ENCODE data around the gene GATAD2B. TPM values are rescaled to one million over a fixed set of nuclear protein-coding genes. Genes with fewer than 3 reads are reported as not detected.

Gene GATAD2B
- polyA plus RNA-seq, 3 donors: 1.1 to 11.0 (median 2.0) TPM

DNA sequence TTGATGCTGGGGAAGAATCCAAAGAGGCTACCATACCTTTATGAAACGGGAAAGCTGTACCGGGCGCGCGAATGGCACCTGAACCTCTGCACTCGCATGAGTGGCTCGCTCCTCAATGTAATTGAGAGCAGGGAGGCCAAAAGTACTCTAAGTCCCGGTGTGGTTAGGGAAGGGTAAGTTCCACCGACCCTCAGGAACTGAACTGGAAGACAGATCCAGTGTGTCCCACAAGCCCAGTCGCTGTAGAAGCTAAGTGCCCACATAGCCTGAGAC, 1.0 kb downstream of the GATAD2B start:
- Mint-ChIP-seq H3K4me1 (peaks cover 40% of the 10 kb centered on the region), H3K36me3 (peaks cover 14 to 26% of the 10 kb centered on the region in 2 donors), H3K9me3 (no peaks in the 10 kb centered on the region), H3K27ac (peak overlapping the region; percentile 72 to 91 (median 87)), H3K27me3 (ENCODE audit: low read depth in 3 of 3) (peaks cover 0 to 3% (median 0%) of the 10 kb centered on the region in 3 donors), H3K4me3 (peak overlapping the region; percentile 92 to 95)
- Histone ChIP-seq H3K27me3 (ENCODE audit: control insufficient read depth in 2 of 2, insufficient read depth in 2 of 2, low read length in 2 of 2) (no peaks in the 10 kb centered on the region), H4K20me1 (ENCODE audit: insufficient read depth, low read length) (peaks cover 45% of the 10 kb centered on the region), H3K27ac (ENCODE audit: low read depth in 1 of 2, low read length in 2 of 2) (peak overlapping the region; percentile 22 to 74), H3K4me3 (replicated peaks in 1 of 3; ENCODE audit: low read depth in 2 of 3, low read length in 3 of 3) (peak overlapping the region; percentile 74 to 83 (median 80)), H3K9me3 (replicated peaks in 1 of 2; ENCODE audit: control insufficient read depth in 1 of 2, insufficient read depth in 1 of 2, low read length in 2 of 2) (no peaks in the 10 kb centered on the region), H3K79me2 (ENCODE audit: insufficient read depth, low read length) (peaks cover 59% of the 10 kb centered on the region), H3K9ac (ENCODE audit: insufficient read depth, low read length, poor library complexity, severe bottlenecking) (peak overlapping the region; percentile 65), H3K4me1 (ENCODE audit: control insufficient read depth in 1 of 2, insufficient read depth in 2 of 2, low read length in 2 of 2) (peaks cover 31 to 39% of the 10 kb centered on the region in 2 donors), H2AFZ (ENCODE audit: insufficient read depth, low read depth, low read length, poor library complexity, severe bottlenecking) (peak overlapping the region; percentile 72), H3K36me3 (replicated peaks in 1 of 2; ENCODE audit: control insufficient read depth in 1 of 2, insufficient read depth in 2 of 2, low read length in 2 of 2) (peaks cover 0 to 17% of the 10 kb centered on the region in 2 donors), H3K4me2 (replicated peaks; ENCODE audit: extremely low read depth, low read length, poor library complexity, severe bottlenecking) (peak overlapping the region; percentile 79)
- TF ChIP-seq, protein P1, sequence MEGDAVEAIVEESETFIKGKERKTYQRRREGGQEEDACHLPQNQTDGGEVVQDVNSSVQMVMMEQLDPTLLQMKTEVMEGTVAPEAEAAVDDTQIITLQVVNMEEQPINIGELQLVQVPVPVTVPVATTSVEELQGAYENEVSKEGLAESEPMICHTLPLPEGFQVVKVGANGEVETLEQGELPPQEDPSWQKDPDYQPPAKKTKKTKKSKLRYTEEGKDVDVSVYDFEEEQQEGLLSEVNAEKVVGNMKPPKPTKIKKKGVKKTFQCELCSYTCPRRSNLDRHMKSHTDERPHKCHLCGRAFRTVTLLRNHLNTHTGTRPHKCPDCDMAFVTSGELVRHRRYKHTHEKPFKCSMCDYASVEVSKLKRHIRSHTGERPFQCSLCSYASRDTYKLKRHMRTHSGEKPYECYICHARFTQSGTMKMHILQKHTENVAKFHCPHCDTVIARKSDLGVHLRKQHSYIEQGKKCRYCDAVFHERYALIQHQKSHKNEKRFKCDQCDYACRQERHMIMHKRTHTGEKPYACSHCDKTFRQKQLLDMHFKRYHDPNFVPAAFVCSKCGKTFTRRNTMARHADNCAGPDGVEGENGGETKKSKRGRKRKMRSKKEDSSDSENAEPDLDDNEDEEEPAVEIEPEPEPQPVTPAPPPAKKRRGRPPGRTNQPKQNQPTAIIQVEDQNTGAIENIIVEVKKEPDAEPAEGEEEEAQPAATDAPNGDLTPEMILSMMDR (IDR thresholded peaks at IDR 0.05): no peak
- WGBS (ENCODE audit: insufficient coverage): 7% methylated on average over 7 of the region's 10 CpGs
- no peak for DNase-seq
- intact Hi-C loops (cut with micrococcal nuclease): loop anchor here (2.0 to 5.0 kb wide), 4 partner anchors 23 to 114 kb away; partner anchors contain the start of genes CRTC2 (in 1 of the 2) and RAB13 (in 1 of the 2)

DNA sequence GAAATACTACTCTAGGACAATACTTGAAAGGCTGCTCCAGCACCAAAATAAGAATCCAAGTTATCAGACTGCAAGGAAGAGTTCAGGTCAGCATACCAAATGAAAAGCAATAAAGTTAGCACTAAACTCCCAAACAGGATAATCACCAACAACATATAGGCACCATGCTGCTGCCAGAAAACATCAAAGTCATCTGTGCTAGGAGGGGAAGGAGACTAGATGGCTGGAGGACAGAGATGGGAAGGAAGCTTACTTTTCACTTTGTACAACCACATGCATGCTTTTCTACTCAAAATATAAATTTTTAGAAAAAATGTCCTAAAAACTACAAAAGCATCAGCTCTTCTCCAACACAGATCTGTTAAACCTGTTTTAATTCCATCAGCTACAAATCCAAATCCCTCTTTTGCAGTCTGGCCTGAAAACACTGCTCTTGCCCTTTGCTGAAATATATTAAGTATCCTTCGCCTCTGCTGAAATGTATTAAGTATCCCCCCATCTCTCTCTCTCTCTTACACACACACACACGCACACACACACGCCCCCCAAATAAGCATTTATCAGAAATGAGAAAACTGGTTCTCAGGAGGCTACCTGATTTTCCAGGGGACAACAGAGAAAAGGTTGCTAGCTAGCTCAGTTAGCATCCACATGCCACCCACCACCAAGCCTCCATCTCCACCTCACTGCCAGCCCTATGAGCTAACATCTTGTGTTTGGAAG, 1.5 kb downstream of the GATAD2B start:
- peaks cover 64% of the 10 kb centered on the region for H3K79me2 ChIP-seq (ENCODE audit: insufficient read depth, low read length)
- no peaks in the 10 kb centered on the region for H3K9me3 ChIP-seq (replicated peaks in 1 of 2; ENCODE audit: control insufficient read depth in 1 of 2, insufficient read depth in 1 of 2, low read length in 2 of 2)
- H3K4me3 ChIP-seq (replicated peaks in 1 of 3; ENCODE audit: low read depth in 2 of 3, low read length in 3 of 3): peak overlapping the region; percentile 74 to 83 (median 80)
- no peaks in the 10 kb centered on the region for H3K27me3 ChIP-seq (ENCODE audit: control insufficient read depth in 2 of 2, insufficient read depth in 2 of 2, low read length in 2 of 2)
- peak overlapping the region; percentile 92 to 95 for H3K4me3 Mint-ChIP-seq
- WGBS (ENCODE audit: insufficient coverage): 20% methylated on average over 1 of the region's 3 CpGs
- H3K9ac ChIP-seq (ENCODE audit: insufficient read depth, low read length, poor library complexity, severe bottlenecking): peak overlapping the region; percentile 65
- peaks cover 0 to 18% of the 10 kb centered on the region in 2 donors for H3K36me3 ChIP-seq (replicated peaks in 1 of 2; ENCODE audit: control insufficient read depth in 1 of 2, insufficient read depth in 2 of 2, low read length in 2 of 2)
- H3K27me3 Mint-ChIP-seq (ENCODE audit: low read depth in 3 of 3): peaks cover 0 to 3% (median 0%) of the 10 kb centered on the region in 3 donors
- peaks cover 50% of the 10 kb centered on the region for H4K20me1 ChIP-seq (ENCODE audit: insufficient read depth, low read length)
- peak overlapping the region in 6 of 7 donors; percentile 60 to 91 (median 80) for H3K27ac Mint-ChIP-seq
- TF ChIP-seq, protein P1 (IDR thresholded peaks at IDR 0.05): no peak
- H2AFZ ChIP-seq (ENCODE audit: insufficient read depth, low read depth, low read length, poor library complexity, severe bottlenecking): peak overlapping the region; percentile 72
- no peaks in the 10 kb centered on the region for H3K9me3 Mint-ChIP-seq
- peaks cover 40% of the 10 kb centered on the region for H3K4me1 Mint-ChIP-seq
- H3K27ac ChIP-seq (ENCODE audit: low read depth in 1 of 2, low read length in 2 of 2): peak overlapping the region in 1 of 2 donors; percentile 74
- peaks cover 15 to 28% of the 10 kb centered on the region in 2 donors for H3K36me3 Mint-ChIP-seq
- no peak for DNase-seq
- peaks cover 31 to 39% of the 10 kb centered on the region in 2 donors for H3K4me1 ChIP-seq (ENCODE audit: control insufficient read depth in 1 of 2, insufficient read depth in 2 of 2, low read length in 2 of 2)
- H3K4me2 ChIP-seq (replicated peaks; ENCODE audit: extremely low read depth, low read length, poor library complexity, severe bottlenecking): peak overlapping the region; percentile 79
- intact Hi-C loops (cut with micrococcal nuclease): loop anchor here (5.0 kb wide), 3 partner anchors 36 to 114 kb away; partner anchors contain the start of genes CRTC2 (in 1 of the 2) and RAB13 (in 1 of the 2)

Data from CD14-positive monocyte (primary cell).